ENCODE results near the gene GDNF. TPM values are rescaled to one million over a fixed set of nuclear protein-coding genes. Genes with fewer than 3 reads are reported as not detected.

Gene GDNF
- total and polyA plus RNA-seq, 2 experiments from 2014 or later, result 0.13 to 0.17 TPM

DNA sequence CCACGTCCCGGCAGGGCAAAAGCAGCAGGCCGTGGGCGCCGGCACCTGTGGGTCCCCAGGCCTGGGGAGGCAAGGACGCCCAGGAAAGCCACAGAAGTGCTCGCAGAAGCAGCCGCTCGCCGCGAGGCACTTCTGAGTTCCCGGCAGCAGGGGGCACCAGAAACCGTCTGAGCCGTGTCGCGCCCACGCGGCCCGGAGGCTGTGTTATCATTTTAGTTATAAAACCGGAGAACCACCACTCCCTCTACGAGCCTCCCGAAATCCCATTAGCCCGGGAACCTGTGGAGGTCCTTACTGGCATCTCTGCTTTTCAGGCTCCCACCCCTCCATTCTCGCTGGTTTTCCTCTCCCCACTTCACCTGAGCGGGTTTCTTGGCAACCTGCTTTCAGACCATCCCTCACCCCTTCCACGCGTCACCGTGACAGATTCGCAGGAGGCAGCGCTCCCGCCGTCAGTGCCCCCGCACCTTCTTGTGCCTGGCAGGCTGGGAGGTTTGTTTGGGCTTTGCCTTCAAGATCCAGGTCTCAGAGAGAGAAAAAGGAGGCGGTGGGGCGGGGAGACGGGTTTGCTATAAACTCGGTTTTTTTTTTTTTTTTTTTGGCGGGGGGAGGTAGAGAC, 2.3 kb downstream of the GDNF start:
- Histone ChIP-seq H3K4me3 (peak overlapping the region; percentile 65), H3K36me3 (ENCODE audit: insufficient read depth) (no peaks in the 10 kb centered on the region), H3K4me2 (peak overlapping the region; percentile 90), H2AFZ (peak overlapping the region; percentile 100), H3K79me2 (replicated peaks; ENCODE audit: insufficient read depth) (no peaks in the 10 kb centered on the region), H3K9me2 (ENCODE audit: insufficient read depth) (no peaks in the 10 kb centered on the region), H3K27me3 (ENCODE audit: insufficient read depth) (peaks cover 100% of the 10 kb centered on the region), H3K4me1 (ENCODE audit: insufficient read depth) (peaks cover 58% of the 10 kb centered on the region), H3F3A (replicated peaks; ENCODE audit: low read depth) (peaks cover 10% of the 10 kb centered on the region; the same call in 1 of the 2 replicates), H3K27ac (ENCODE audit: low read depth) (no peak overlapping the region), H4K20me1 (replicated peaks; ENCODE audit: insufficient read depth) (0 out of 2 replicates have a peak, but pooled peaks cover 8% of the 10 kb centered on the region)
- no peaks in the 10 kb centered on the region; the same call in 2 of the 3 replicates for H3K36me3 Mint-ChIP-seq (ENCODE audit: low read depth)
- peaks cover 92% of the 10 kb centered on the region for H3K27me3 Mint-ChIP-seq (ENCODE audit: insufficient read depth, low read depth, poor library complexity)
- H3K4me1 Mint-ChIP-seq, result peaks cover 46% of the 10 kb centered on the region
- H3K27ac Mint-ChIP-seq, result no peak overlapping the region
- peak overlapping the region; percentile 79 for H3K4me3 Mint-ChIP-seq
- ATAC-seq (peak; percentile 3), DNase-seq (ENCODE audit: low spot score) (peak; percentile 65)
- TF ChIP-seq NANOG (IDR thresholded peaks at IDR 0.05; ENCODE audit: borderline replicate concordance), result no peak
- TF ChIP-seq, protein P1, sequence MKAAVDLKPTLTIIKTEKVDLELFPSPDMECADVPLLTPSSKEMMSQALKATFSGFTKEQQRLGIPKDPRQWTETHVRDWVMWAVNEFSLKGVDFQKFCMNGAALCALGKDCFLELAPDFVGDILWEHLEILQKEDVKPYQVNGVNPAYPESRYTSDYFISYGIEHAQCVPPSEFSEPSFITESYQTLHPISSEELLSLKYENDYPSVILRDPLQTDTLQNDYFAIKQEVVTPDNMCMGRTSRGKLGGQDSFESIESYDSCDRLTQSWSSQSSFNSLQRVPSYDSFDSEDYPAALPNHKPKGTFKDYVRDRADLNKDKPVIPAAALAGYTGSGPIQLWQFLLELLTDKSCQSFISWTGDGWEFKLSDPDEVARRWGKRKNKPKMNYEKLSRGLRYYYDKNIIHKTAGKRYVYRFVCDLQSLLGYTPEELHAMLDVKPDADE (IDR thresholded peaks at IDR 0.05), result no peak
- TF ChIP-seq STAT1 (IDR thresholded peaks at IDR 0.05; ENCODE audit: unreplicated experiment), result no peak
- TF ChIP-seq ZNF331 (CRISPR knock-in tag; IDR thresholded peaks at IDR 0.05; ENCODE audit: low read depth), result no peak
- TF ChIP-seq EZH2phosphoT487 (IDR thresholded peaks at IDR 0.05; ENCODE audit: unreplicated experiment), result no peak
- TF ChIP-seq, protein P2, sequence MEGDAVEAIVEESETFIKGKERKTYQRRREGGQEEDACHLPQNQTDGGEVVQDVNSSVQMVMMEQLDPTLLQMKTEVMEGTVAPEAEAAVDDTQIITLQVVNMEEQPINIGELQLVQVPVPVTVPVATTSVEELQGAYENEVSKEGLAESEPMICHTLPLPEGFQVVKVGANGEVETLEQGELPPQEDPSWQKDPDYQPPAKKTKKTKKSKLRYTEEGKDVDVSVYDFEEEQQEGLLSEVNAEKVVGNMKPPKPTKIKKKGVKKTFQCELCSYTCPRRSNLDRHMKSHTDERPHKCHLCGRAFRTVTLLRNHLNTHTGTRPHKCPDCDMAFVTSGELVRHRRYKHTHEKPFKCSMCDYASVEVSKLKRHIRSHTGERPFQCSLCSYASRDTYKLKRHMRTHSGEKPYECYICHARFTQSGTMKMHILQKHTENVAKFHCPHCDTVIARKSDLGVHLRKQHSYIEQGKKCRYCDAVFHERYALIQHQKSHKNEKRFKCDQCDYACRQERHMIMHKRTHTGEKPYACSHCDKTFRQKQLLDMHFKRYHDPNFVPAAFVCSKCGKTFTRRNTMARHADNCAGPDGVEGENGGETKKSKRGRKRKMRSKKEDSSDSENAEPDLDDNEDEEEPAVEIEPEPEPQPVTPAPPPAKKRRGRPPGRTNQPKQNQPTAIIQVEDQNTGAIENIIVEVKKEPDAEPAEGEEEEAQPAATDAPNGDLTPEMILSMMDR (conservative IDR thresholded peaks at IDR 0.05; ENCODE audit: low read depth in 2 of 2), result peak; percentile 70 to 81
- peak; percentile 81 for TF ChIP-seq EZH2 (IDR thresholded peaks at IDR 0.05; ENCODE audit: low read depth, unreplicated experiment)
- peaks cover 5% of the 10 kb centered on the region; the same call in 1 of the 3 replicates for H3K9me3 Mint-ChIP-seq

- H3K27ac ChIP-seq (ENCODE audit: low read depth), result no peak overlapping the region
- H3K36me3 Mint-ChIP-seq (ENCODE audit: low read depth), result no peaks in the 10 kb centered on the region; the same call in 2 of the 3 replicates
- H3K27me3 Mint-ChIP-seq (ENCODE audit: insufficient read depth, low read depth, poor library complexity), result peaks cover 84% of the 10 kb centered on the region
These were observed 3.0 kb downstream of the GDNF start for GRCh38 chr5:37836592-37837413.

More at GRCh38 chr5:37836592-37837413, 3.0 kb downstream of the GDNF start:
- peak overlapping the region; percentile 79 for H3K4me3 Mint-ChIP-seq
- Histone ChIP-seq H4K20me1 (replicated peaks; ENCODE audit: insufficient read depth) (0 out of 2 replicates have a peak, but pooled peaks cover 9% of the 10 kb centered on the region), H3K4me1 (ENCODE audit: insufficient read depth) (peaks cover 58% of the 10 kb centered on the region), H3K79me2 (replicated peaks; ENCODE audit: insufficient read depth) (no peaks in the 10 kb centered on the region), H3K4me3 (peak overlapping the region; percentile 65), H3K36me3 (ENCODE audit: insufficient read depth) (no peaks in the 10 kb centered on the region), H3K27me3 (ENCODE audit: insufficient read depth) (peaks cover 100% of the 10 kb centered on the region), H3F3A (replicated peaks; ENCODE audit: low read depth) (peaks cover 10% of the 10 kb centered on the region; the same call in 1 of the 2 replicates), H3K4me2 (peak overlapping the region; percentile 90), H3K9me2 (ENCODE audit: insufficient read depth) (no peaks in the 10 kb centered on the region), H2AFZ (peak overlapping the region; percentile 100)
- peaks cover 5% of the 10 kb centered on the region; the same call in 1 of the 3 replicates for H3K9me3 Mint-ChIP-seq
- TF ChIP-seq, protein P1 (IDR thresholded peaks at IDR 0.05), result no peak
- TF ChIP-seq EZH2 (IDR thresholded peaks at IDR 0.05; ENCODE audit: low read depth, unreplicated experiment) (peak; percentile 87), EZH2phosphoT487 (IDR thresholded peaks at IDR 0.05; ENCODE audit: unreplicated experiment) (peak; percentile 57)
- DNase-seq (ENCODE audit: low spot score) (peak; percentile 61), ATAC-seq (peak; percentile 7)
- no peak overlapping the region for H3K27ac Mint-ChIP-seq
- H3K4me1 Mint-ChIP-seq, result peaks cover 48% of the 10 kb centered on the region
